Effector CD4-positive, alpha-beta T cell (primary cell): ENCODE data around the gene LAMA5.

Experiments
- DNase-seq: peaks from one replicate; pipeline ENCODE4 v3.0.0-alpha.2; 2020

LAMA5 gene

DNA sequence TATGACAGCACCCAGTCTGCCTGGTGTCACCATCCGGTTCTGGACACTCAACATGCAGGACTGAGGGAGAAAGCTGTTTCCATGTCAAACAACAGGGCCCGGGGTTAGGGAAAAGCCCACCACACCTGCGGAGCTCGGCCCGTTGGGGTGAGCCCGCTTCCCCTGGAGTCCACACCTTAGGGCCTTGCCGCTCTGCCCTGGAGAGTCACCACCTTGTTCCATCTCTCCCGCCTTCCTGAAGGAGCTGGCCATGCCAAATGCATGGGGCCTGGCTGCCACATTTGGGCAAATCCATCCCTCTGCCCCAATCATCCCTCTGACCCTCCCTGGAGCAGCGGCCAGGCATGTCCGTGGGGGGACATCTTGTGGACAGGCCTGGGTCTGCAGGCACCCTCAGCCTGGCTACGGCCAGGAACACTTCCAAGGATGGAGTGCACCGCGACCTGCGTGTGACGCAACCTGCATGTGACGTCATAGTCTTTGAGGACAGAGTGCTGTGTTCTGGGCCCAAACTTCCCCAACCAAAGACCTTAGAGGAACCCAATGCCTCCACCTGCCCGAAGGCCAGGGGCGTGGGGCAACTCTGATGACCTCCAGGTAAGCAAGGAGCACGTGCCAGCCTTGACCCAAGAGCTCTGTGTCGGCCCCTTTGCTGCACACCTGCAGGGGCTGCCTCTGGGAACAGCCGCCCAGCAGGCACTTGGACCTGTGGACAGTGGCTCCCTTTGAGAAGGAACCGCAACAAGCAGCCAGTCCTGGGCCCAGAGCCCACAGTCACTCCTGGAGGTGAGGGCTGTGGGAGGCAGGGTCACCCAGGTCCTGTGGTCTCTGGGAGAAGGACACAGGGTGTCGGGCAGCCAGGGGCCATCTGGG is 38.2 kb upstream of the LAMA5 start:
- no peak for DNase-seq

DNA sequence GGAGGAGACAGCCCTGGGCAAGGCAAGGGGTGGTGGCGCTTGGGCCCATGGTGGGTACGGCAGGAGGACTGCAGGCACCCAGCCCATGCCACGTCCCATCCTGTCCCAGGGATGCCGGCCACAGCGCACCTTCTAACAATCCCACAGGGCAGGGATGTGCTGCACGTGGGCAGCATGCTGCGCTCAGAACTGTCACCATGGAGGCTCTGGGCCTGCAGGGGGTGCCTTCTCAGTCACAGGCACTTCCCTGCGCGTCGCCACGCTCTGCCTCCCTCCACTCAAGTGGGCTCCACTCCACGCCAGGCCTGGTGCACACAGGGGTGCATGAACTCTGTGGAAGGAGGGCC is 37.6 kb upstream of the LAMA5 start:
- DNase-seq = no peak

DNA sequence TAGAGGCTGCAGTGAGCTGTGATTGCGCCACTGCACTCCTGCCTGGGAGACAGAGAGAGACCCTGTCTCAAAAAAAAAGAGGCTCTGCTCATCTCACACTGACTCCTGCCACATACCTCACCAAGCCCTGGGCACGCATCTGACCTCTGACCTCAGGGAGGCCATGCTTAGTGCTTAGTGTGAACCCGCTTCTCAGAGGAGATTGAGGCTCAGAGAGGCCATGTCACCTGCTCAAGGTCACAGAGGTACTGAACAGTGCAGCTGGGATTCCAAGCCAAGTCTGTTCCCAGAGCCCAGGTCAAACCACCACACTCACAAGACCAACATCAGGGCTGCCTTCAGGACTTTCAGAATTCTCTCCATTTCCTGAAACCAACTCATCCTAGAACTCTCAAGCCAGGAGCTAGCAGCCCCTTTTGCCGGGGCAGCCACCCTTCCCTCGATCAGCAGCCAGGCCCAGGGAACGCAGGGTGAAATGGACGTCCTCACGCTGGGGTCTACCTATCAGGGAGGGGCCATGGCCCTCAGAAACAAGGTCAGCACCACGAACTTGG is 37.1 kb upstream of the LAMA5 start:
- no peak for DNase-seq

DNA sequence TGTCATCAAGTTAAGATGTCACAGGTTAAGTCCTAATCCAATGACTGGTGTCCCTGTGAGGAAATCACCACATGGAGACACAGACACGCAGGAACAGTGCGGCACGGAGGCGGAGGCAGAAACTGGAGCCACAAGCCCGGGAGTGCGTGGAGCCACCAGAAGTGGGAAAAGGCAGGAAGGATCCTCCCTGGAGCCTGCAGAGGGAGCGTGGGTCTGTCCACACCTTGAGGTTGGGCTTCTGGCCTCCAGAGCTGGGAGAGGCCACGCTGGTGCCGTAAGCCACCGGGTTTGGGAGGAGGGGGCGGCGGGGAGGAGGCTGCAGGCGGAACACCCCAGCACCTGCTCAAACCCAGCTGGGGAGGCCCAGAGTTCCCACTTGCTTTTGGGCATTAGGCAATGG is 36.2 kb upstream of the LAMA5 start:
- no peak for DNase-seq

DNA sequence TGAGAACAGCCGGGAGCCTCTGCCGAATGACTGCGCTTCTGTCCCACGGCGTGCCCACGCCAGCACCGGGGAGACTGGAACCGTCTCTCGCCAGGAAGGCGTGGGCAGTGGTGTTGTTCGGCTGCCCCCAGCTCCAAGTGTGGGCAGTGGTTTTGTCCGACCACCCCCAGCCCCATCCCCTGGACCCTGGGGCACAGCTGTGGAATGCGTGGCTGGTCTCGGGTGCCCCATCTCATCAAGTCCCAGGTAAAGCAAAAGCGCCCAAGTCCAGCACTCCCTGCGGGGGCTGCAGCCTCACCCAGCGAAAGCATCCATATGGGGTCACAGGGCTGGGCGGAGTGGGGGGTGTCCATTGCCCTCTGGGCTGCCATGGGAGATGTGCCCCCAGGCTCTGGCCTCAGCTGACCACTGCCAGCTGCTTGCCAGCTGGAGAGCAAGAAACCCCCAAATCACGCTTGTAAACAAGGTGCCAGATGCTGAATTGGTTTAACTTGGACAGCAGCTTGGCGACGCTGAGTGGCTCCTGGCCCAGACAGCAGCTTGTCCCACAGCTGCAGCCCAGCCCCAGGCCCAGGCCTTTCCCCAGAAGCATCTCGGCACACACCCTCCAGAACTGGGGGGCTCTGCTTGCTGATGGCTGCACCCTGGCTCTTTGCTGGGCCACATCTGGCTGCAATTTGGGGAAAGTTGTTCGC is 35.5 kb upstream of the LAMA5 start:
- no peak for DNase-seq

DNA sequence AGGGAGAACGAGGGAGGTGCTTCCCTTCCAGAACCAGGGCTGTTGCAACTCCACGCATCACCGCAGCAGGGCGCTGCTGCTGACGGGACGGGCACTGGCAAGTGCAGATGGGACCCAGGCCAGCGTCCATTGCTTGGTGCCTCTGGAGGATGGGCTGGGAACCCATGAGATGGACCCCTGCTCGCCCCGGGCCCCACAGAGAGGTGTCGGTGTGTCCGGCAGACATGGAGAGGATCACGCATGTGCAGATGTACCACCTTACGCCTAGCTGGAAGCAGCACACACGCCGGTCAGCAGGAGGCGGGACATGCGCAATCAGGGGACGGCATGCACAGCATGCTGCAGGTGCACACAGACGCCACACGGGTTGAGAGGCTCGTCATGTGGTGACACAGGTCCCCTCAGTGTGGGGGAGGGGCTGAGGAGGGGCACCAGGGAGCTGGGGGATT is 34.2 kb upstream of the LAMA5 start:
- no peak for DNase-seq

DNA sequence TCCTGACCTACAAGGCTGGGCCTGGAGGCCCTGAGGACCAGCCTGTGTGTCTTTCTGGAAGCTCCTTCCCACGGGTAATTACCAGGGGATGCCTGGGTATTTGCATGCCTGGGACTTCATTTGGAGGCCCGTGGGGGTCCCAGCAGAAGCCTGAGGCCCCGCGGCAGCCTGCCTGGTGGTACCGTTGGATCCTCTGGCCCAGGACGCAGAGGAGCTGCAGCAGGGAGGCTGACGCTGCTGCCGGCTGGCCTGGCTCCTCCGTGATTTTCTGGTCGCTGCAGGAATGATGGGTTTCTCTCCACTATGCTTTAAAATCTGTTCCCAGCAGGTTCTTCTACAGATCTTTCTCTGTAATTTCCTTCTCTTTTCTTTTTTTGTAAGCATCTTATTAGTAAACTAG is 33.4 kb upstream of the LAMA5 start:
- DNase-seq = no peak

DNA sequence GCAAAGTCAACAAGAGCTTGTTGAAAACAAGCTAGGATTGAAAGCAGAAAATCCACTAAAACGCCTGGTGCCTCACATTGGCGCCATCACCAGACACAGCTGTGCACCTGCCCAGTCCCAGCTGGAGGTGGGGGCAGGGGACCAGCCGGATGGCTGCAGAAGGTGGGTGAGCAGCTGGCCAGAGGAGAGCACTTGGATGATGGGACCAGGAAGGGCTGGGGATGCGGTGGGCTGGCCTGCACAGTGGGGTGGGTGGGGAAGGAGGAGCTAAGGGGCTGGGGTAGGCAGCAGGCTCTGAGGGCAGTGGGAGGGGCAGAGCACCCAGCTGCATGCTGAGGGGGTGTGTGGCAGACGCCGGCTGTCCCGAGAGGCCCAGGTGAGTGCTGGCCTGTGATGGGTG is 32.9 kb upstream of the LAMA5 start:
- no peak for DNase-seq

DNA sequence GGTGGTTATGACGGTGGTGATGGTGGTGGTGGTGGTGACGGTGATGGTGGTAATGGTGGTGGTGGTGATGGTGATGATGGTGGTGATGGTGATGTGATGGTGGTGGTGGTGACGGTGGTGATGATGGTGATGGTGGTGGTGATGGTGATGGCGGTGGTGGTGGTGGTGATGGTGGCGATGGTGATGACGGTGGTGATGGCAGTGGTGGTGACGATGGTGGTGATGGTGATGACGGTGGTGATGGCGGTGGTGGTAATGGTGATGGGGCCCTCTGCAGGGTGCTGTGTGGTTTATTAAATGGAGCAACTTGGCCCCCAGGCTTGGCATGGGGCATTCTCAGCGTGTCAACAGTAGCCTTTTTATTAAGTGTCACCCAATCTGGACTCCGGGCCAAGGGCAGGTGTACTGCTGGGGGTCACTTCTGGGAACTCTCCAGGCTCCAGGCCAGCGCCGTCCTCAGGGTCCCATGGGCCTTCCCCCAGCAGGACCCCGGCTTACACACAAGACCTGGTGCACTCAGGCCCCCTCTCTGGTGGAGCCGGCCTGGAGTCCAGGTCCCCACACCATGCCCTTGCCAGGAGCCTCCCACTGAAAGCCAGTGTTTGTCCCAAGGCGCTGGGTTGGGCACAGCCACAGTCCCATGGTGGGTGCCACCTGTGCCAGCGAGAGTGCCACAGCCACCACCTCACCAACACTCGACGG is 31.2 kb upstream of the LAMA5 start:
- no peak for DNase-seq

DNA sequence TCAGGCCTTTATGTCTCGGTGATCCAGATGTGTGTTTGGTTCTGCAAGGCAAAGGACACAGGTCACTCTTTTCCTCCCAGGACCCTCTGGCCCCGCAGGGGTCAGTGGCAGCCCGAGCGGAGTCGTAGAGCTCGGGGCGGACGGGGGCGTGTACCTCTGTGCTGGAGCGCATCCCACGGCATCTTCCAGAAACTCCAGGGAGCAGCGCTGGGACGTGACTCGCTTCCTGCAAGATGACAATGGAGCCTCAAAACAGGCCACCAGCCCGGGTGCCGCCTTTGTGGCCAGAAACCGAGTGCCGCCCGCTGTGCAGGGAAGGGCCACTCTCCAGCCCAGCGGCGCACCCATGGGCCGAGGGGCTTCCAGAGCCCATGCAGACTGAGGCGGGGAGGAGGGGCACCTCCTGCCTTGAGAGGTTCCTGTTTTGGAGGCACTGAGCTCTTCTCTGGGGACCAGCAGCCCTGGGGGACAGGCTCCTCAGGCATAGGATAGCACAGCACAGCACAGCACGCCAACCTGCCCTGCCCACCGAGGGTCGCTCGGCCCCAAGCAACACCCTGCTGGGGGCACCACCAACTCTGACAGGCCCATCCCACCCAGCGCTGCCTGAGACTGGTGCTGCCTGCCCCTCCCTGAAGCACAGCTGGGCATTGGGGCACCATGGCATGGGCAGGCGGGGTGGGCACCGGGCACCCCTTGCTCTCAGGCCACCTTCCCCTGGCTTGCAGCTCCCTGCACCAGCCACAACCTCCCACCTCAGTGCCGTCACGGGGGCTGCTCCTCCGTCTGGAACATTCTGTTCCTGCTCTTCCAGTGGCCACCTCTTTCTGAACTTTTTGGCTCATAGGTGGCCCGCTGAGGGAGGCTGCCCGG is 29.5 kb upstream of the LAMA5 start:
- no peak for DNase-seq

DNA sequence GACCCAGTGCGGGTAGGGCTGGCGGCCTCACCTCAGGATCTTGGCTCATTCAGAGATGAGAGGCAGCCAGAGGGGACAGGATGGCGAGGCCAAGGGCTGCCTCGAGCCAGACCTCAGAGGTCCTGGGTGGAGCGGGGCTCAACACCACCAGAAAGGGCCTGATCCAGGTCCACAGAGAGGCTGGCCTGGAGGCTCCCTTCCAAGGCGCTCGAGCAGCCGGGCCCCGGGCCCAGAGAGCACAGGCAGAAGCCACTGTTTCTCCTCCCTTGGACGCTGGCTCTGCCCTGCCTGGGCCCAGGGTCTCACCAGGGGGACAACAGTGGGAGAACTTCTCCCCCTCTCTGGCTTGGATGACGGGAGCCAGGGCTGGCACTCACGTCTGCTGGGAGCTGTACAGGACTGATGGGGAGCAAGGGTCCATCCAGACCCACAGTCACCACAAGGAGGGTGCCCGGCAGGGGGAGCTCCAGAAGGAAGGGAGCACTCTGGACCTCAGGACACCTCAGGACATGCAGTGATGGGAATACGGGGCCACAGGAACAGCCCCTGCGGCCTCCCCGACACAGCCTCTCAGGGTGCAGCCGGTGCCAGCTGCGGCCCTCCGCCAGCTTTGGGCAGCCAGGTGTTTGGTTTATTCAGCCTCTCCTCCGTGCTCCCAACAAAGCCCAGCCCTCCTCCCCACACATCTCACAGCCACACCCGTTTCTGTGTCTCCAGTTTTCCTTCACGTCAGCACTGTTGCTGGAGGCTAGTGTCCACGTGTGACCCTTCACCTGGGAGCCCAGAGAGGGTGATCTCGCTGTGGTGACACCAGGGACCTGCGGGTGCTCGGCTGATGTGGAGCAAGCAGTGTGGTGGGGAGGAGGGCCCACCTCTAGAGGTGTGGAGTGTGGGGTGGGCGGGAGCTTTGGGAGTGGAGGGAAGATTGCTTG is 28.5 kb upstream of the LAMA5 start:
- no peak for DNase-seq

DNA sequence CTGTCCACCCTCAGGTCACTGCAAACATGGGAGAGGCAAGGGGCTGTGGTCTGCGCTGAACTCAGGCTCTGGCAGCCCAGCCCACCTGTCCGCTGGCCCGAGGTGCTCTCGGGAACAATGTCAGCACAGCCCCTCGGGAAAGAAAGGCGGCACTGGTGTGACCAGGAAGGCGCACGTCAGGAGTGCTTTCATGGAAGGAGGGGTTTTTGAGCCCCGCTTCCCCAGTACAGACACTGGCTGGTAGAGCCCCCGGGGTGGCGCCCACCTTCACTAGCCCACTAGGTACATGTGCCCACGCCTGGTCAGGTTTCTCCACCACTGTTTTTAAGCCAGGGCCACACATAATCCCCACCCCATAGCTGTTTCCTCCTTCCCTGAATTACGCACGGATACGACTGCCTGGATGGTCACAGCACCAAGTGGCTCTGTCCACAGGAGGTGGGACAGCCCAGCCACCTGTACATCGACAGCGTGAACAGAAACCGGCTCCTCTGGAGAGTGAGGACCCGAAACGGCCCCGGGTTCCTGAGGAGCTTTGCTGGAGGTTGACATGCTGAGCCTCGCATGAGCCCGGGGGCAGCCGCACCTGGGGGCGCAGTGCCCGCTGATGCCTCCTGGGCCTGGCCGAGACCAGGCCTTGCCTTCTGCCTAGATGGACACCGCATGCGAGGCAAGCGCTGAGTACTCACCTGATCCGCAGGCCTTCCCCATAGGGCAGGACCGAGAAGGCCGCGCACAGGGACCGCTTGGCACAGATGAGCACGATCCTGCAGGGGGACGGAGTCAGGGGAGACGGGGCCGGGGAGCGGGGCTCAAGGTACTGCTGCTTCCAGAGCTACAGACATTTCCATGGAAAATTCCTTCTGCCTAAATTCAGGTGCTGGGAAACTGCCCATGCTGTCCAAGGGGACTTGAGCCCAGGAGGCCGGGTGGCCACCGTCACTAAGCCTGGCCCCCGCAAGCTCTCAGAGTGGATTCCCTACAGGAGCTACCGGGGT is 27.4 kb upstream of the LAMA5 start:
- DNase-seq = no peak

DNA sequence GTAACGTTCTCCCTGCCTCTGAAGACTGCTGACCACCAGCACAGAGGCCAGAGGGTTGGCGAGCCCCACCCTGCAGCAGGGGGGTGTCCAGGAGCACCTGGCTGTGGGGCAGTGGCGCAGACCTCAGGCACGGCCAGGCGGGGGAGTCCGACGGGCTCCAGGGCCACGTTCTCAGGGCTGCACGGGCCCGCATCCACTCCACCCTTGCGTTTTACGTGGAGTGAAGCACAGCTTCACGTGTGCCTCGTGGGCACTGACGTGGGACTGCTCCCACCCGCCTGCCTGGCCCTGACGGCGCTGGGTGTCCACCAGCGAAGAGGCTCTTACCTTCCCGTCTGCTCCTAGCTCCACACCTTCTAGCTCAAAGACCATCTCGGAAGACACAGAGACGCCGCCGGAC is 26.7 kb upstream of the LAMA5 start:
- no peak for DNase-seq

DNA sequence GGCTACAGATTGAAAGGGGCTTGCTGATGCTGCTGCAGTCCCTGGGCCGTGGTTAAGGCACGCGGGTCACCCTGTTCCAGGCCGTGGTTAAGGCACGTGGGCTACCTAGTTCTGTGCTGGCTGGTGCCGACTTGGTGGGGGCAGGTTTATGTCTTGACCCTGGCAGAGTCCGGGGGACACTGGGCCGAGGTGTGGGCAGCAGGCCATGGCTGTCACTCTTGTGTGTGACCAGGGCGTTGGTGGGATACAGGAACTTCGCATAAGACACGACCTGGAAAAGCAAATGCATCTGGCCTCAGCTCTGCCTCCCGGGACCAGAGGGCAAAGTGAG is 26.2 kb upstream of the LAMA5 start:
- DNase-seq = no peak

DNA sequence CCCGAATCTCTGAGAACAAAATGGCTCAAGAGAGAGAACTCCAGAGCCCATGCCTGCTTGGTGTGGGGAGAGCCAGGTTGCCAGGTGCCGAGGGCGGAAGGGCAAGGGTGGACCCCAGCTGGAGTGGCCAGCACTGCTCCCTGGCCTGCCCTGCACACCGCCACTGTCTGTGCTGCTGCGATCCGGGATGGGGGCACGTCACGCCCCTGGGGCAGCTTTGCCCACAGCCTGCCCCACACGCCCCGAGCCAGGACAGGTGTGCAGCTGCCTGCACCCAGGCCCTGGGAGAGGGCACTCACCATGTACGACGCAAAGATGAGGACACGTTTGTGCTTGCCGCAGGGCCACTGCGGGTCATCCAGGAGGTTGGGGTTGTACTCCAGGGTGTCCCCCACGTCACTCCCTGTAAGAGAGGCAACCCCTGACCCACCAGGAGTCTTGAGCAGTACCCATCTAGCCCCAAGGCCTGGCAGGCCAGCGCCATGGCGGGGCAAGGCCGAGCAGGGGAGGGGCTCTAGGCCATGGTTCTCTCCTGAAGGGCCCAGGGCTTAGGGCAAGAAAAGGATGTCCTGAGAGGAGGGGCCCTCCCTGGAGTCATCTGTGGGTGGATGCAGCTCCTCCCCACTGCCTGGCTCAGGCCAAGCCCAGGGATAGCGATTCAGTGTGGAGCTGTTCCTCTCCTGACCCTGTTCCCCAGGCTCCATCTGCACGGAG is 25.7 kb upstream of the LAMA5 start:
- DNase-seq = no peak

DNA sequence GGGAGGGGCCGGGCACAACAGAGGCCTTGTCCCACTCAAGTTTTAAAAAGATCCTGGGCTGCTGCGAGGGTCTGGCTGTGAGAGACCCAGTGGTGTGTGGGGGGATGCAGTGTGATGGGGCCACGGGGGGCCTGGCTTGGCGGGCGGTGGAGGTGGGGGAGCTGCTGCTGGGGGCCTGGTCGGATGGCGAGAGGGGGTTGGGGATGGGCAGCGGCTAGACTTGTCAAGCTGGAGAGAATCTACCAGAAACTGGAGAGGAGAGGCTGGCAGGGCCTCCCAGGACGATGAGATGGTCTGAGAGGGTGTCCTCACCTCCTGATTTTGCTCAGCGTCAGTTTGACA is 24.9 kb upstream of the LAMA5 start:
- DNase-seq = no peak

DNA sequence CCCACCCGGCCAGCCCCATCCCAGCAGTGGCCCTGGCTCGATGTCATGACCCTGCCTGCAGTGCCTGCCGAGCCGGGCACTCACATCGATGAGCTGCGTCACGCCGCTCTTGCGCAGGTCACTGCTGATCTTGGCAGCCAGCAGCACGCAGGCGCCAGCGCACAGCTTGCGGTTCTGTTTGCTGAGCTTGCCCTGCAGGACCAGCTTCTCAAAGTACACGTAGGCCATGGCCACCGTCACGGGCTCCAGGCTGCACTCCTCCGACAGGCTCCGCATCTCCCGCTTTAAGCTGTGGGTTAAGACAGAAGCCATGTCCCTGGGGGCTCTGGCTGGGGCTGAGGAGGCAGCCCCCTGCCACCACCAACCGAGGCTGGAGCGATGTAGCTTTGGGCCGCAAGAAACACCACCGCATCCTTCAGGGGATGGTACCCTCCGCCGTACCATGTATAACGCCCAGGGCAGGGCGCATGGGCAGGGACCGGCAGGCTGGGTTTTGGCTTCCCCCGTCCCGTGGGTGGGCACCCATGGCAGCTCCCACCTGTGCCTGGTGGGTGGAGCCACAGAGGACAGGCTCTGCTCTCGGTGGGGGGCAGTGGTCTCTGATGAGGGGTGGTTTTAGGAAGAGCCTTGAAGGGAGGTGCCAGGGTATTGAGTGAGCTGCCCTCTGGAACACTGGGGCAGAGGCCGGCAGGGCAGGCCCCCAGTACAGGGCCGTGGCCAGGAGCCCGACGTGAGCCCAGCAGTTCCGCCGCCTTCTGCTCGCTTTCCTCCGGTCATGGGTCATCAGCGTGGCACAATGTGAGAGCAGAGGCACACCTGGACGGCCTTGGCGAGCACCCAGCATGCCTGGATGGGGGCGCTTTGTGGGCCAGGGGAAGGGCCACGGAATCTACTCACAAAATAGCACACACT is 24.3 kb upstream of the LAMA5 start:
- no peak for DNase-seq
